K562 (cell line): ENCODE data around the gene TSPAN15. TPM values are rescaled to one million over a fixed set of nuclear protein-coding genes. Genes with fewer than 3 reads are reported as not detected.
A peak's percentile ranks its signal among the peaks of the same experiment; 100 is the strongest.

ENCODE experiments used
- ARNT ChIP-seq, 2 experiments: fragments of 450-650 bp; IDR thresholded peaks; 2 replicates each; pipeline ENCODE4 v1.6.1; 2016; ENCODE audit warnings: mild to moderate bottlenecking in 1 of 2
- ATF7 ChIP-seq: fragments of 450-650 bp; IDR thresholded peaks from 2 replicates; pipeline ENCODE4 v1.7.1; 2014; ENCODE audit warnings: mild to moderate bottlenecking, moderate library complexity
- CAMTA2 ChIP-seq: fragments of 250-450 bp; sonication (Bioruptor Pico); conservative IDR thresholded peaks from 2 replicates; pipeline ENCODE4 v1.5.1; 2022
- CBX5 ChIP-seq: IDR thresholded peaks from 2 replicates; pipeline ENCODE4 v1.6.1; 2014; ENCODE audit warnings: low read depth, borderline replicate concordance
- CC2D1A ChIP-seq: fragments of 450-650 bp; IDR thresholded peaks from 2 replicates; pipeline ENCODE4 v1.6.1; 2017; ENCODE audit warnings: mild to moderate bottlenecking
- CXXC5 ChIP-seq: fragments of 250-450 bp; sonication (Bioruptor Pico); IDR thresholded peaks from 2 replicates; pipeline ENCODE4 v1.8.0; 2022; ENCODE audit warnings: inconsistent platforms, mild to moderate bottlenecking, moderate library complexity
- GABPA ChIP-seq: fragments of 200-800 bp; sonication (Bioruptor generic); conservative IDR thresholded peaks from 2 replicates; pipeline ENCODE4 v1.6.1; 2016; ENCODE audit warnings: low read depth, missing genetic modification characterization, missing compliant biosample characterization
- HSF4 ChIP-seq: fragments of 250-450 bp; sonication (Bioruptor Pico); IDR thresholded peaks from 2 replicates; pipeline ENCODE4 v2.1.2; 2022; ENCODE audit warnings: mild to moderate bottlenecking, moderate library complexity, borderline replicate concordance
- MCM7 ChIP-seq, 2 experiments: fragments of 450-650 bp; IDR thresholded peaks; 2 replicates each; pipeline ENCODE4 v1.6.1; 2016 to 2018
- SP1 ChIP-seq: sonication (generic); formaldehyde crosslinking; IDR thresholded peaks from 2 replicates; pipeline ENCODE4 v1.8.1; 2022; ENCODE audit warnings: mild to moderate bottlenecking, missing genetic modification reagents
- SRSF1 ChIP-seq: fragments of 200-400 bp; formaldehyde crosslinking; IDR thresholded peaks from 2 replicates; pipeline ENCODE4 v1.6.1; 2017; ENCODE audit warnings: mild to moderate bottlenecking, low read depth, low read length, moderate library complexity
- STAT5A ChIP-seq: IDR thresholded peaks from 2 replicates; pipeline ENCODE4 v1.6.1; 2012; ENCODE audit warnings: low read length, inconsistent platforms, borderline replicate concordance
- TBL1XR1 ChIP-seq, 2 experiments: IDR thresholded peaks; 2 replicates each; pipeline ENCODE4 v1.6.1; 2012; ENCODE audit warnings: improper control_type of control experiment in 2 of 2, low read length in 2 of 2, mild to moderate bottlenecking in 1 of 2
- ZNF699 ChIP-seq: fragments of 250-450 bp; sonication (Bioruptor Pico); IDR thresholded peaks from 2 replicates; pipeline ENCODE4 v1.8.0; 2021; ENCODE audit warnings: mild to moderate bottlenecking, moderate library complexity; ENCODE audit not compliant: insufficient replicate concordance
- polyA plus RNA-seq, 8 experiments: library from polyadenylated mRNA; depleted of rRNA in 4 of 8; stranded (reverse) in 5 of 8; unstranded in 3 of 8; fragments of >200 nt; fragmentation: Nextera tagmentation in 2 of 8; fragmentation: Illumina TruSeq in 1 of 8; extraction: Ambion mirVana in 2 of 8; extraction: Trizol in 1 of 8; gene quantifications; 2 replicates each; pipeline versions ENCODE4 v1.2.1 to v1.2.3, GENCODE V29; 2011 to 2014; ENCODE audit warnings: inconsistent platforms in 1 of 8, missing spikeins in 1 of 8
- total RNA-seq, 7 experiments: library from RNA; depleted of rRNA in 6 of 7; stranded (reverse); fragments of >200 nt in 6 of 7; fragmentation: Illumina TruSeq in 2 of 7; extraction: Trizol in 2 of 7; gene quantifications; 2 replicates each; pipeline versions ENCODE4 v1.2.1 to v1.2.3, GENCODE V29; 2011 to 2021; ENCODE audit warnings: low replicate concordance in 1 of 7
- TF ChIP-seq, protein P1 (sequence below): sonication (generic); formaldehyde crosslinking; IDR thresholded peaks from 2 replicates; pipeline ENCODE4 v1.8.0; 2022; ENCODE audit warnings: mild to moderate bottlenecking, missing genetic modification reagents, borderline replicate concordance
- TF ChIP-seq, protein P2 (sequence below): sonication (generic); IDR thresholded peaks from 2 replicates; pipeline ENCODE4 v1.6.1; 2016
- TF ChIP-seq, protein P3 (sequence below): sonication (generic); formaldehyde crosslinking; IDR thresholded peaks from 2 replicates; pipeline ENCODE4 v1.8.1; 2023; ENCODE audit warnings: mild to moderate bottlenecking, missing genetic modification reagents
- TF ChIP-seq, protein P4 (sequence below): conservative IDR thresholded peaks from 2 replicates; pipeline ENCODE4 v1.6.1; 2011; ENCODE audit warnings: low read depth, mild to moderate bottlenecking, low read length; ENCODE audit not compliant: control insufficient read depth
- TF ChIP-seq, protein P5 (sequence below): sonication (generic); formaldehyde crosslinking; IDR thresholded peaks from 2 replicates; pipeline ENCODE4 v1.8.1; 2023; ENCODE audit warnings: mild to moderate bottlenecking, missing genetic modification reagents
- TF ChIP-seq, protein P6 (sequence below), 2 experiments: fragments of 450-650 bp in 1 of 2; sonication (generic) in 1 of 2; formaldehyde crosslinking; conservative IDR thresholded peaks; 2 replicates each; pipeline versions ENCODE4 v1.4.0 to v1.8.1; 2020 to 2022; ENCODE audit warnings: mild to moderate bottlenecking in 1 of 2, missing genetic modification reagents in 1 of 2

Gene TSPAN15
- total and polyA plus RNA-seq, 9 of the 15 experiments (the other 6 are each of a cell fraction or from before 2014, with no cell fraction given), result 0.33 to 1.0 (median 0.45) TPM; not detected in 2

DNA sequence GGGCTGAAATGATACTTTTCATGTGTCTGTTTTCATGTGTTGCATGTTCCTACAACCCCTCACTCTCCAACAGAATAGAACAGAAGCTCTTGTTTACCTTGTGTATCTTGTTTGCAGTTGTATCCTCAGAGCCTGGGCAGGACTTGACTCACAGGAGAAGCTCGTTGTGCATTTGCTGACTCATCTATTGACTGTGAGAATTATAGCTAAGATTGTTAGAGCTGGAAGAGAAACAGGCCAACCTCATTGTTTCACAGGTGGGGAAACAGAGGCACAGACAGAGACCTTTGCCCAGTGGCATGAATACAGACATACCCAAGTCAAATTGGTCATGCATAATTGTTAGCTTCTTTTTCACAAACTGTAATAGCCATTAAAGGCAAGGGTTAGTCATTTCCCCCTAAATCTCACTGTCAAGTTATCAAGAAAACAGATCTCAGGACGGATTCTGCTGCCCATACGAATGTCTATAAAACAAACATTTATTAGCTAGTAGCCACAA is 4.6 kb upstream of the TSPAN15 start (continued):
- TF ChIP-seq, protein P1, sequence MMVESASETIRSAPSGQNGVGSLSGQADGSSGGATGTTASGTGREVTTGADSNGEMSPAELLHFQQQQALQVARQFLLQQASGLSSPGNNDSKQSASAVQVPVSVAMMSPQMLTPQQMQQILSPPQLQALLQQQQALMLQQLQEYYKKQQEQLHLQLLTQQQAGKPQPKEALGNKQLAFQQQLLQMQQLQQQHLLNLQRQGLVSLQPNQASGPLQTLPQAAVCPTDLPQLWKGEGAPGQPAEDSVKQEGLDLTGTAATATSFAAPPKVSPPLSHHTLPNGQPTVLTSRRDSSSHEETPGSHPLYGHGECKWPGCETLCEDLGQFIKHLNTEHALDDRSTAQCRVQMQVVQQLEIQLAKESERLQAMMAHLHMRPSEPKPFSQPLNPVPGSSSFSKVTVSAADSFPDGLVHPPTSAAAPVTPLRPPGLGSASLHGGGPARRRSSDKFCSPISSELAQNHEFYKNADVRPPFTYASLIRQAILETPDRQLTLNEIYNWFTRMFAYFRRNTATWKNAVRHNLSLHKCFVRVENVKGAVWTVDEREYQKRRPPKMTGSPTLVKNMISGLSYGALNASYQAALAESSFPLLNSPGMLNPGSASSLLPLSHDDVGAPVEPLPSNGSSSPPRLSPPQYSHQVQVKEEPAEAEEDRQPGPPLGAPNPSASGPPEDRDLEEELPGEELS (CRISPR knock-in tag), result no peak
- no peak for TF ChIP-seq GABPA (tag)
- TF ChIP-seq, protein P2, sequence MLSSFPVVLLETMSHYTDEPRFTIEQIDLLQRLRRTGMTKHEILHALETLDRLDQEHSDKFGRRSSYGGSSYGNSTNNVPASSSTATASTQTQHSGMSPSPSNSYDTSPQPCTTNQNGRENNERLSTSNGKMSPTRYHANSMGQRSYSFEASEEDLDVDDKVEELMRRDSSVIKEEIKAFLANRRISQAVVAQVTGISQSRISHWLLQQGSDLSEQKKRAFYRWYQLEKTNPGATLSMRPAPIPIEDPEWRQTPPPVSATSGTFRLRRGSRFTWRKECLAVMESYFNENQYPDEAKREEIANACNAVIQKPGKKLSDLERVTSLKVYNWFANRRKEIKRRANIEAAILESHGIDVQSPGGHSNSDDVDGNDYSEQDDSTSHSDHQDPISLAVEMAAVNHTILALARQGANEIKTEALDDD, result peak; percentile 56; the same call in 1 of the 2 replicates
- peak; percentile 43; the same call in 1 of the 2 replicates for TF ChIP-seq ATF7
- no peak for TF ChIP-seq HSF4 (CRISPR knock-in tag)
- TF ChIP-seq CBX5, result no peak
- TF ChIP-seq STAT5A, result no peak
- TF ChIP-seq SRSF1, result no peak
- TF ChIP-seq TBL1XR1 (IDR thresholded peaks at IDR 0.05; ENCODE audit: low read length in 2 of 2), result no peak
- no peak for TF ChIP-seq CXXC5 (CRISPR knock-in tag)
- TF ChIP-seq SP1 (CRISPR knock-in tag), result no peak
- TF ChIP-seq ZNF699 (CRISPR knock-in tag), result no peak
- TF ChIP-seq, protein P3, sequence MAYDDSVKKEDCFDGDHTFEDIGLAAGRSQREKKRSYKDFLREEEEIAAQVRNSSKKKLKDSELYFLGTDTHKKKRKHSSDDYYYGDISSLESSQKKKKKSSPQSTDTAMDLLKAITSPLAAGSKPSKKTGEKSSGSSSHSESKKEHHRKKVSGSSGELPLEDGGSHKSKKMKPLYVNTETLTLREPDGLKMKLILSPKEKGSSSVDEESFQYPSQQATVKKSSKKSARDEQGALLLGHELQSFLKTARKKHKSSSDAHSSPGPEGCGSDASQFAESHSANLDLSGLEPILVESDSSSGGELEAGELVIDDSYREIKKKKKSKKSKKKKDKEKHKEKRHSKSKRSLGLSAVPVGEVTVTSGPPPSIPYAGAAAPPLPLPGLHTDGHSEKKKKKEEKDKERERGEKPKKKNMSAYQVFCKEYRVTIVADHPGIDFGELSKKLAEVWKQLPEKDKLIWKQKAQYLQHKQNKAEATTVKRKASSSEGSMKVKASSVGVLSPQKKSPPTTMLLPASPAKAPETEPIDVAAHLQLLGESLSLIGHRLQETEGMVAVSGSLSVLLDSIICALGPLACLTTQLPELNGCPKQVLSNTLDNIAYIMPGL (CRISPR knock-in tag), result no peak
- TF ChIP-seq ARNT (IDR thresholded peaks at IDR 0.05), result no peak
- TF ChIP-seq, protein P4, sequence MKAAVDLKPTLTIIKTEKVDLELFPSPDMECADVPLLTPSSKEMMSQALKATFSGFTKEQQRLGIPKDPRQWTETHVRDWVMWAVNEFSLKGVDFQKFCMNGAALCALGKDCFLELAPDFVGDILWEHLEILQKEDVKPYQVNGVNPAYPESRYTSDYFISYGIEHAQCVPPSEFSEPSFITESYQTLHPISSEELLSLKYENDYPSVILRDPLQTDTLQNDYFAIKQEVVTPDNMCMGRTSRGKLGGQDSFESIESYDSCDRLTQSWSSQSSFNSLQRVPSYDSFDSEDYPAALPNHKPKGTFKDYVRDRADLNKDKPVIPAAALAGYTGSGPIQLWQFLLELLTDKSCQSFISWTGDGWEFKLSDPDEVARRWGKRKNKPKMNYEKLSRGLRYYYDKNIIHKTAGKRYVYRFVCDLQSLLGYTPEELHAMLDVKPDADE, result no peak
- TF ChIP-seq, protein P5, sequence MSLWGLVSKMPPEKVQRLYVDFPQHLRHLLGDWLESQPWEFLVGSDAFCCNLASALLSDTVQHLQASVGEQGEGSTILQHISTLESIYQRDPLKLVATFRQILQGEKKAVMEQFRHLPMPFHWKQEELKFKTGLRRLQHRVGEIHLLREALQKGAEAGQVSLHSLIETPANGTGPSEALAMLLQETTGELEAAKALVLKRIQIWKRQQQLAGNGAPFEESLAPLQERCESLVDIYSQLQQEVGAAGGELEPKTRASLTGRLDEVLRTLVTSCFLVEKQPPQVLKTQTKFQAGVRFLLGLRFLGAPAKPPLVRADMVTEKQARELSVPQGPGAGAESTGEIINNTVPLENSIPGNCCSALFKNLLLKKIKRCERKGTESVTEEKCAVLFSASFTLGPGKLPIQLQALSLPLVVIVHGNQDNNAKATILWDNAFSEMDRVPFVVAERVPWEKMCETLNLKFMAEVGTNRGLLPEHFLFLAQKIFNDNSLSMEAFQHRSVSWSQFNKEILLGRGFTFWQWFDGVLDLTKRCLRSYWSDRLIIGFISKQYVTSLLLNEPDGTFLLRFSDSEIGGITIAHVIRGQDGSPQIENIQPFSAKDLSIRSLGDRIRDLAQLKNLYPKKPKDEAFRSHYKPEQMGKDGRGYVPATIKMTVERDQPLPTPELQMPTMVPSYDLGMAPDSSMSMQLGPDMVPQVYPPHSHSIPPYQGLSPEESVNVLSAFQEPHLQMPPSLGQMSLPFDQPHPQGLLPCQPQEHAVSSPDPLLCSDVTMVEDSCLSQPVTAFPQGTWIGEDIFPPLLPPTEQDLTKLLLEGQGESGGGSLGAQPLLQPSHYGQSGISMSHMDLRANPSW (CRISPR knock-in tag), result no peak
- no peak for TF ChIP-seq CC2D1A
- TF ChIP-seq CAMTA2, result no peak
- TF ChIP-seq MCM7 (IDR thresholded peaks at IDR 0.05), result no peak
- TF ChIP-seq, protein P6, sequence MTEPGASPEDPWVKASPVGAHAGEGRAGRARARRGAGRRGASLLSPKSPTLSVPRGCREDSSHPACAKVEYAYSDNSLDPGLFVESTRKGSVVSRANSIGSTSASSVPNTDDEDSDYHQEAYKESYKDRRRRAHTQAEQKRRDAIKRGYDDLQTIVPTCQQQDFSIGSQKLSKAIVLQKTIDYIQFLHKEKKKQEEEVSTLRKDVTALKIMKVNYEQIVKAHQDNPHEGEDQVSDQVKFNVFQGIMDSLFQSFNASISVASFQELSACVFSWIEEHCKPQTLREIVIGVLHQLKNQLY (CRISPR knock-in tag; conservative IDR thresholded peaks at IDR 0.05), result no peak
